ENCODE data around the gene TIGD1.

TIGD1 gene

DNA sequence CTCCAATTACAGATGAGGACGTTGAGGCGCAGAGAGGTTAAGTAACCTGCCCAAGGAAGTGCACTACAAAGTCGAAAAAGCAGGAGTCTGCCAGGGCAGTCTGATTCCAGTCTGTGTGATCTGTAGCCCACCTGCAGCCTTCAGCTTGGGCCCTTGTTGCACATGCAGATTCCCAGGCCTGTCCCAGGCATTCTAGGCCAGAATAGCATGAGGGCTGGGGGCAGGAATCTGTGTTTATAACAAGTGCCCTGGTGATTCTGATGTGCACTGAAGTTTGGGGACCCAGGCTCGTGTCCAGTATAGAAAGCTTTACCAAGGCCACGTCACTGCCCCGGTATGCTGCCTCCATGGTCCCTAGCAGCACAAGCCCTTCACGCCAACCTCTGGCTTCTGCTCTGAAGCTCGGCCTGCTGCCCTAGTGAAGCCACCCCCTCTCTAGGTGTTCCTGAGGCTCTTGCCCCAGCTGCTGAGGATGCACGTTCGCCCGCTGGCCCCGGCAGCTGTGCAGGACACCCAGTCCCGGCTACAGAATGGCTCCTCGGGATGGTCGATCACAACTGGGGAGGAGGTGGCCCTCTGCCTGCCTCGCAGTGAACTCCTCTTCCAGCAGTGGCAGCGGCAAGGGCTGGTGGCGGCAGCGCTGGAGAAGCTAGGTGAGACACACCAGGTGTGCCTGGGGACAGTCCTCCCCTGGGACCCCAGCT lies 6.3 kb downstream of the TIGD1 start:
- Histone ChIP-seq H3K9ac (ENCODE audit: low read length) (no peak overlapping the region), H3K4me3 (ENCODE audit: low read length) (no peak overlapping the region), H3K9me3 (ENCODE audit: control insufficient read depth, low read depth, low read length) (peaks cover 3% of the 10 kb centered on the region), H3K27me3 (ENCODE audit: control insufficient read depth, insufficient read depth, low read length) (no peaks in the 10 kb centered on the region), H3K4me1 (ENCODE audit: control insufficient read depth, low read depth, low read length) (peaks cover 6% of the 10 kb centered on the region), H3K27ac (ENCODE audit: low read length) (no peak overlapping the region), H3K36me3 (ENCODE audit: control insufficient read depth, low read depth, low read length) (peaks cover 3% of the 10 kb centered on the region)

GRCh38 chr2:232543491-232543890 lies 6.9 kb downstream of the TIGD1 start:
- no peak overlapping the region for H3K27ac ChIP-seq (ENCODE audit: low read length)
- H3K4me3 ChIP-seq (ENCODE audit: low read length): no peak overlapping the region
- H3K9ac ChIP-seq (ENCODE audit: low read length): no peak overlapping the region
- H3K9me3 ChIP-seq (ENCODE audit: control insufficient read depth, low read depth, low read length): peaks cover under 1% of the 10 kb centered on the region
- no peaks in the 10 kb centered on the region for H3K27me3 ChIP-seq (ENCODE audit: control insufficient read depth, insufficient read depth, low read length)
- H3K4me1 ChIP-seq (ENCODE audit: control insufficient read depth, low read depth, low read length): peaks cover 8% of the 10 kb centered on the region
- H3K36me3 ChIP-seq (ENCODE audit: control insufficient read depth, low read depth, low read length): peaks cover 3% of the 10 kb centered on the region

DNA sequence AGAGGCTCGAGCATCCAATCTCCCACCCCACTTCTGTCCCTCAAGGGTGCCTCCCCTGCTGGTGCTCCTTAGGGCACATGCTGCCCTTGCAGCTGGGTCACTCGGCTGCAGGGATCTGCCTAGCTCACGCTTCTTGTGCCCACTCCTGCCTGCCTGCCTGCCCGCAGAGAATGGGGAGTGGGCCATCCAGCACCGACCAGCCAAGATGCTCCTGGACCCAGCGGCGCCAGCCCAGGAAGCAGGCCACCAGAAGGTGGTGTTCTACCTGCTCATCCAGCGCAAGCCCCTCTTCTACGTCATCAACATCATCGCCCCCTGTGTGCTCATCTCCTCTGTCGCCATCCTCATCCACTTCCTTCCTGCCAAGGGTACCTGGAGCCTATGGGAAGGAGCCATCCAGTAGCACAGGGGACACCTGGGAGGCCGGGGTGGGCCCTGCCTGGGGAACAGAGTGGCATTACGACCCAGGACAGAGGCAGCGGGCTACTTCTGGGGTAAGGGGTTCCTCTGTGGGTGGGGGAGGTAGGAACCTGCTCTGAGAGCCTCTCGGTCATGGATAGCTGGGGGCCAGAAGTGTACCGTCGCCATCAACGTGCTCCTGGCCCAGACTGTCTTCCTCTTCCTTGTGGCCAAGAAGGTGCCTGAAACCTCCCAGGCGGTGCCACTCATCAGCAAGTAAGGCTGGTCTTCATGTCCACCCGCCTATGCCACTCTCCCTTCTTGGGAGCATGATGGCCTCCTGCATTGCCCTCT lies 7.5 kb downstream of the TIGD1 start:
- H3K9me3 ChIP-seq (ENCODE audit: control insufficient read depth, low read depth, low read length): no peaks in the 10 kb centered on the region
- H3K27ac ChIP-seq (ENCODE audit: low read length): no peak overlapping the region
- no peak overlapping the region for H3K4me3 ChIP-seq (ENCODE audit: low read length)
- no peaks in the 10 kb centered on the region for H3K27me3 ChIP-seq (ENCODE audit: control insufficient read depth, insufficient read depth, low read length)
- H3K9ac ChIP-seq (ENCODE audit: low read length): no peak overlapping the region
- peaks cover 8% of the 10 kb centered on the region for H3K4me1 ChIP-seq (ENCODE audit: control insufficient read depth, low read depth, low read length)
- peaks cover 3% of the 10 kb centered on the region for H3K36me3 ChIP-seq (ENCODE audit: control insufficient read depth, low read depth, low read length)

DNA sequence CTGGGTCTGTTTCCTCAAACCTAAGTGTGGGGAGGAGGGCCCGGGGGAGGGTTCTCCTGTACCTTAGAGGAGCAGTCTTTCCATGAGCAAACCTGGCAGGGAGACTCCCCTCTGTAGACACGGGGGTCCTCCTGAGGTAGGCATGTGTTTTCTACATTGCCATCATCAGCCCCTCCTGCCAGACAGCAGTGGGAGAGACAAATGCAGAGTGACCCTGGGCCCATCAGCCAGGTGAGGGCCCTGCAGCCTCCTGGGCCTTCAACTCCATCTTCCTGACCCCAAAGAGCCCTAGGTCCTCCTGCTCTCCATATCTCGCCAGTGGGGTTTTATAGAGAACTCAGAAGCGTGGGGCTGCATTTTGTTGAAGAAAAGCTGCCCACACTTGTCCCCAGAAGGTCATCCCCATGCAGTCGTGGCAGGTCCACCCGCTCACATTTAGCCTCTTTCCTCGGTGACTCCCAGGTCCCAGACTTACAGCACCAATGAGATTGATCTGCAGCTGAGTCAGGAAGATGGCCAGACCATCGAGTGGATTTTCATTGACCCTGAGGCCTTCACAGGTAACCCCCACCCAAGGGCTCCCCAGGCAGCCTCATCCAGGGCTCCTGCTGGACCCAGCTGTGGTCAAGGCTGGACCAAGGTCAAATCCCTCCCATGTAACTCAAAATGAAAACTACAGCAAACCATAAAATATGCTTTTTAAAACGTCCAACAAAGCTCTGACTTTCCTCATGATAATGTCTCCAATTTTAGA lies 8.2 kb downstream of the TIGD1 start:
- peaks cover 3% of the 10 kb centered on the region for H3K36me3 ChIP-seq (ENCODE audit: control insufficient read depth, low read depth, low read length)
- no peak overlapping the region for H3K27ac ChIP-seq (ENCODE audit: low read length)
- no peak overlapping the region for H3K4me3 ChIP-seq (ENCODE audit: low read length)
- H3K4me1 ChIP-seq (ENCODE audit: control insufficient read depth, low read depth, low read length): peaks cover 8% of the 10 kb centered on the region
- no peaks in the 10 kb centered on the region for H3K9me3 ChIP-seq (ENCODE audit: control insufficient read depth, low read depth, low read length)
- H3K9ac ChIP-seq (ENCODE audit: low read length): no peak overlapping the region
- no peaks in the 10 kb centered on the region for H3K27me3 ChIP-seq (ENCODE audit: control insufficient read depth, insufficient read depth, low read length)

DNA sequence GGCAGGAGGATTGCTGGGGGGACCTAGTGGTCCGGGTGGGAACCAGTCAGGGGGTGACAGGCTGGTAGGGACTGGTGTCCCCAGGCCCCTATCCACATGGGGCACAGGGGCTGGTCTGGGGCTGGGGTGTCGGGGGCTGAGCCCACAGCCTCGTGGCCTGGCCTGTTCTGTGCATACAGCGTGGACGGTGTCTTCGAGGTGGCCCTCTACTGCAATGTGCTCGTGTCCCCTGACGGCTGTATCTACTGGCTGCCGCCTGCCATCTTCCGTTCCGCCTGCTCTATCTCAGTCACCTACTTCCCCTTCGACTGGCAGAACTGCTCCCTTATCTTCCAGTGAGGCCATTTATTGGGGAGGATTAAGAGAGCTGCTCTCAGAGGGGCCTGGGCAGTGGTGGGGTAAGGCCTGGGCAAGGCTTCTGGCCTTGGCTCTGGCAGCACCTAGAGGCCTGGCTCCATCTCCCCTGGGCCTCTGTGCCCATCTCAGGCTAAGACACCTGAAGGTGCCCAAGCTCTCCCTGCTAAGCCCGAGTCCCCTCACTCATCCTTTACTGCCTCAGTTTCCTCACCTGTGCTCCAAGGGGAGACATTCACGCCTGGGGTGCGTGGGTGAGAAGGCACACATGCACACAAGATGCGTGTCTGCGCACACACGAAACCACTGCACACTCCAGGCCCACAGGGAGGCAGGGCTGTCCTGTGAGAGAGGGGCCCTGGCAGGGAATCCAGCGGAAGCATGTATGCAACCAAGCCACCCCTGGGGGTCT lies 9.0 kb downstream of the TIGD1 start:
- no peaks in the 10 kb centered on the region for H3K27me3 ChIP-seq (ENCODE audit: control insufficient read depth, insufficient read depth, low read length)
- peaks cover 8% of the 10 kb centered on the region for H3K4me1 ChIP-seq (ENCODE audit: control insufficient read depth, low read depth, low read length)
- H3K4me3 ChIP-seq (ENCODE audit: low read length): no peak overlapping the region
- no peaks in the 10 kb centered on the region for H3K36me3 ChIP-seq (ENCODE audit: control insufficient read depth, low read depth, low read length)
- H3K9ac ChIP-seq (ENCODE audit: low read length): no peak overlapping the region
- H3K9me3 ChIP-seq (ENCODE audit: control insufficient read depth, low read depth, low read length): no peaks in the 10 kb centered on the region
- no peak overlapping the region for H3K27ac ChIP-seq (ENCODE audit: low read length)

- peaks cover 8% of the 10 kb centered on the region for H3K4me1 ChIP-seq (ENCODE audit: control insufficient read depth, low read depth, low read length)
Measured at GRCh38 chr2:232540441-232541041, 9.8 kb downstream of the TIGD1 start.

GRCh38 chr2:232539298-232540231 lies 10.8 kb downstream of the TIGD1 start, which contains the start of gene CHRNG:
Gene CHRNG (plus strand): TSS chr2:232539692. CDS start chr2:232539748, 56 bp downstream.
- no peaks in the 10 kb centered on the region for H3K36me3 ChIP-seq (ENCODE audit: control insufficient read depth, low read depth, low read length)
- no peaks in the 10 kb centered on the region for H3K9me3 ChIP-seq (ENCODE audit: control insufficient read depth, low read depth, low read length)
- H3K27me3 ChIP-seq (ENCODE audit: control insufficient read depth, insufficient read depth, low read length): no peaks in the 10 kb centered on the region
- peaks cover 8% of the 10 kb centered on the region for H3K4me1 ChIP-seq (ENCODE audit: control insufficient read depth, low read depth, low read length)
- H3K27ac ChIP-seq (ENCODE audit: low read length): no peak within 1 kb of the TSS
- no peak within 1 kb of the TSS for H3K4me3 ChIP-seq (ENCODE audit: low read length)
- H3K9ac ChIP-seq (ENCODE audit: low read length): no peak within 1 kb of the TSS

More at GRCh38 chr2:232540441-232541041, 9.8 kb downstream of the TIGD1 start:
- no peak overlapping the region for H3K9ac ChIP-seq (ENCODE audit: low read length)
- no peak overlapping the region for H3K4me3 ChIP-seq (ENCODE audit: low read length)
- H3K9me3 ChIP-seq (ENCODE audit: control insufficient read depth, low read depth, low read length): no peaks in the 10 kb centered on the region
- no peaks in the 10 kb centered on the region for H3K36me3 ChIP-seq (ENCODE audit: control insufficient read depth, low read depth, low read length)
- H3K27ac ChIP-seq (ENCODE audit: low read length): no peak overlapping the region
- H3K27me3 ChIP-seq (ENCODE audit: control insufficient read depth, insufficient read depth, low read length): no peaks in the 10 kb centered on the region

DNA sequence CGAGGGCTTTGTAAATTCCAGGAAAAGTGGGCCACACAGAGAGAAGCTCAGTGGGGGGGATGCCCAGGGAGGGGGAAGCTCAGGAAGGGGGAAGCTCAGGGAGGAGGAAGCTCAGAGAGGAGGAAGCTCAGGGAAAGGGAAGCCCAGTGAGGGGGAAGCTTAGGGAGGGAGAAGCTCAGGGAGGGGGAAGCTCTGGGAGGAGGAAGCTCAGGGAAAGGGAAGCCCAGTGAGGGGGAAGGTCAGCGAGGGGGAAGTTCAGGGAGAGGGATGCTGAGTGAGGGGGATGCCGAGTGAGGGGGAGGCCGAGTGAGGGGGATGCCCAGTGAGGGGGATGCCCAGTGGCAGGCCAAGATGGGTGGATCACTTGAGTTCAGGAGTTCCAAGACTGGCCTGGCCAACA lies 11.7 kb downstream of the TIGD1 start:
- Histone ChIP-seq H3K4me1 (ENCODE audit: control insufficient read depth, low read depth, low read length) (peaks cover 8% of the 10 kb centered on the region), H3K27me3 (ENCODE audit: control insufficient read depth, insufficient read depth, low read length) (no peaks in the 10 kb centered on the region), H3K27ac (ENCODE audit: low read length) (no peak overlapping the region), H3K9ac (ENCODE audit: low read length) (no peak overlapping the region), H3K36me3 (ENCODE audit: control insufficient read depth, low read depth, low read length) (no peaks in the 10 kb centered on the region), H3K4me3 (ENCODE audit: low read length) (no peak overlapping the region), H3K9me3 (ENCODE audit: control insufficient read depth, low read depth, low read length) (no peaks in the 10 kb centered on the region)

- Histone ChIP-seq H3K9ac (ENCODE audit: low read length) (no peak overlapping the region), H3K27ac (ENCODE audit: low read length) (no peak overlapping the region), H3K27me3 (ENCODE audit: control insufficient read depth, insufficient read depth, low read length) (no peaks in the 10 kb centered on the region), H3K9me3 (ENCODE audit: control insufficient read depth, low read depth, low read length) (no peaks in the 10 kb centered on the region), H3K36me3 (ENCODE audit: control insufficient read depth, low read depth, low read length) (no peaks in the 10 kb centered on the region), H3K4me1 (ENCODE audit: control insufficient read depth, low read depth, low read length) (peaks cover 8% of the 10 kb centered on the region), H3K4me3 (ENCODE audit: low read length) (no peak overlapping the region)
Measured at GRCh38 chr2:232537499-232537898, 12.9 kb downstream of the TIGD1 start.

GRCh38 chr2:232537079-232537478 lies 13.3 kb downstream of the TIGD1 start:
- H3K36me3 ChIP-seq (ENCODE audit: control insufficient read depth, low read depth, low read length): no peaks in the 10 kb centered on the region
- H3K4me1 ChIP-seq (ENCODE audit: control insufficient read depth, low read depth, low read length): peaks cover 8% of the 10 kb centered on the region
- H3K4me3 ChIP-seq (ENCODE audit: low read length): no peak overlapping the region
- no peaks in the 10 kb centered on the region for H3K27me3 ChIP-seq (ENCODE audit: control insufficient read depth, insufficient read depth, low read length)
- no peaks in the 10 kb centered on the region for H3K9me3 ChIP-seq (ENCODE audit: control insufficient read depth, low read depth, low read length)
- no peak overlapping the region for H3K27ac ChIP-seq (ENCODE audit: low read length)
- H3K9ac ChIP-seq (ENCODE audit: low read length): no peak overlapping the region

All from iPS-18a (cell line).